Neural cell (in vitro differentiated cells): ENCODE results near the gene AIFM1. TPM values are rescaled to one million over a fixed set of nuclear protein-coding genes. Genes with fewer than 3 reads are reported as not detected.

Experiments
- H2AFZ ChIP-seq: fragments of 200-600, 300-800 bp; sonication (generic), shearing (Covaris generic); 2 replicates; pipeline ENCODE4 v1.6.0; 2014; ENCODE audit warnings: low read depth, mild to moderate bottlenecking, antibody characterized with exemption, low read length, moderate library complexity
- H3F3A ChIP-seq: fragments of 200-600 bp; shearing (Covaris generic); 2 replicates; pipeline ENCODE4 v1.6.1; 2016; ENCODE audit warnings: mild to moderate bottlenecking, moderate library complexity, mixed read lengths, antibody characterized with exemption, low read length; ENCODE audit not compliant: insufficient read depth, poor library complexity, severe bottlenecking
- H3K27ac ChIP-seq: fragments of 200-600, 300-800 bp; sonication (generic), shearing (Covaris generic); 2 replicates; pipeline ENCODE4 v1.5.1; 2014; ENCODE audit warnings: mild to moderate bottlenecking, low read length, moderate library complexity
- H3K27me3 ChIP-seq: fragments of 300-800, 200-600 bp; sonication (generic), shearing (Covaris generic); 2 replicates; pipeline ENCODE4 v1.6.0; 2014; ENCODE audit warnings: mild to moderate bottlenecking, low read depth, low read length, moderate library complexity; ENCODE audit not compliant: insufficient read depth
- H3K36me3 ChIP-seq: fragments of 300-800, 200-600 bp; sonication (generic), shearing (Covaris generic); 2 replicates; pipeline ENCODE4 v1.5.1; 2014; ENCODE audit warnings: mild to moderate bottlenecking, antibody characterized with exemption, low read length, moderate library complexity; ENCODE audit not compliant: insufficient read depth
- H3K4me2 ChIP-seq: fragments of 300-800, 200-600 bp; sonication (generic), shearing (Covaris generic); 2 replicates; pipeline ENCODE4 v1.6.0; 2014; ENCODE audit warnings: mild to moderate bottlenecking, low read length
- H3K4me3 ChIP-seq: fragments of 300-800, 200-600 bp; sonication (generic), shearing (Covaris generic); 2 replicates; pipeline ENCODE4 v1.5.1; 2014; ENCODE audit warnings: mild to moderate bottlenecking, low read length, moderate library complexity
- H3K79me2 ChIP-seq: fragments of 200-600 bp; shearing (Covaris generic); replicated peaks from 2 replicates; pipeline ENCODE4 v1.6.0; 2014; ENCODE audit warnings: mild to moderate bottlenecking, low read length, moderate library complexity; ENCODE audit not compliant: insufficient read depth
- H3K9ac ChIP-seq: fragments of 300-800, 200-600 bp; sonication (generic), shearing (Covaris generic); 2 replicates; pipeline ENCODE4 v1.6.1; 2016; ENCODE audit warnings: mild to moderate bottlenecking, low read length, mixed read lengths
- H3K9me2 ChIP-seq: fragments of 200-600 bp; shearing (Covaris generic); 2 replicates; pipeline ENCODE4 v1.6.1; 2016; ENCODE audit warnings: mild to moderate bottlenecking, low read length, mixed read lengths; ENCODE audit not compliant: insufficient read depth
- H3K9me3 ChIP-seq: fragments of 200-600, 300-800 bp; sonication (generic), shearing (Covaris generic); 2 replicates; pipeline ENCODE4 v1.6.1; 2016; ENCODE audit warnings: mild to moderate bottlenecking, mixed run types, low read length, moderate library complexity, mixed read lengths
- H4K20me1 ChIP-seq: fragments of 200-600 bp; shearing (Covaris generic); 2 replicates; pipeline ENCODE4 v1.6.1; 2016; ENCODE audit warnings: mild to moderate bottlenecking, mixed run types; ENCODE audit not compliant: insufficient read depth
- CTCF ChIP-seq: fragments of 450-650 bp; IDR thresholded peaks from 2 replicates; pipeline ENCODE4 v1.5.1; 2014; ENCODE audit warnings: antibody characterized with exemption, mild to moderate bottlenecking, moderate library complexity; ENCODE audit not compliant: poor library complexity, severe bottlenecking
- EP300 ChIP-seq: fragments of 450-650 bp; conservative IDR thresholded peaks from 2 replicates; pipeline ENCODE4 v1.6.1; 2014; ENCODE audit warnings: antibody characterized with exemption, mild to moderate bottlenecking, moderate library complexity; ENCODE audit not compliant: poor library complexity, severe bottlenecking
- EZH2 ChIP-seq: fragments of 200-600, 300-800 bp; shearing (Covaris generic), sonication (generic); IDR thresholded peaks from 2 replicates; pipeline ENCODE4 v1.6.1; 2014; ENCODE audit warnings: antibody characterized with exemption, low read length, borderline replicate concordance, mild to moderate bottlenecking; ENCODE audit not compliant: insufficient read depth, poor library complexity, severe bottlenecking
- MXI1 ChIP-seq: fragments of 450-650 bp; conservative IDR thresholded peaks from 2 replicates; pipeline ENCODE4 v1.6.1; 2014; ENCODE audit warnings: antibody characterized with exemption, mild to moderate bottlenecking; ENCODE audit not compliant: poor library complexity, severe bottlenecking
- POLR2AphosphoS5 ChIP-seq: IDR thresholded peaks from 2 replicates; pipeline ENCODE4 v1.6.1; 2012
- RAD21 ChIP-seq: fragments of 450-650 bp; conservative IDR thresholded peaks from 2 replicates; pipeline ENCODE4 v1.6.1; 2014; ENCODE audit warnings: antibody characterized with exemption, mild to moderate bottlenecking, moderate library complexity
- SMC3 ChIP-seq: fragments of 450-650 bp; conservative IDR thresholded peaks from 2 replicates; pipeline ENCODE4 v1.6.1; 2014; ENCODE audit warnings: antibody characterized with exemption, mild to moderate bottlenecking, moderate library complexity; ENCODE audit not compliant: poor library complexity
- TAF1 ChIP-seq: IDR thresholded peaks from 2 replicates; pipeline ENCODE4 v1.6.1; 2012; ENCODE audit warnings: low read depth
- polyA plus RNA-seq: library from polyadenylated mRNA; depleted of rRNA; stranded (reverse); fragments of >200 nt; gene quantifications from 2 replicates; pipeline ENCODE4 v1.2.3, GENCODE V29; 2014
- TF ChIP-seq, protein P1 (sequence below): IDR thresholded peaks from 2 replicates; pipeline ENCODE4 v1.6.1; 2012; ENCODE audit warnings: borderline replicate concordance

AIFM1 gene
- polyA plus RNA-seq, 1 donor from 2014 or later: 24.3 TPM

DNA sequence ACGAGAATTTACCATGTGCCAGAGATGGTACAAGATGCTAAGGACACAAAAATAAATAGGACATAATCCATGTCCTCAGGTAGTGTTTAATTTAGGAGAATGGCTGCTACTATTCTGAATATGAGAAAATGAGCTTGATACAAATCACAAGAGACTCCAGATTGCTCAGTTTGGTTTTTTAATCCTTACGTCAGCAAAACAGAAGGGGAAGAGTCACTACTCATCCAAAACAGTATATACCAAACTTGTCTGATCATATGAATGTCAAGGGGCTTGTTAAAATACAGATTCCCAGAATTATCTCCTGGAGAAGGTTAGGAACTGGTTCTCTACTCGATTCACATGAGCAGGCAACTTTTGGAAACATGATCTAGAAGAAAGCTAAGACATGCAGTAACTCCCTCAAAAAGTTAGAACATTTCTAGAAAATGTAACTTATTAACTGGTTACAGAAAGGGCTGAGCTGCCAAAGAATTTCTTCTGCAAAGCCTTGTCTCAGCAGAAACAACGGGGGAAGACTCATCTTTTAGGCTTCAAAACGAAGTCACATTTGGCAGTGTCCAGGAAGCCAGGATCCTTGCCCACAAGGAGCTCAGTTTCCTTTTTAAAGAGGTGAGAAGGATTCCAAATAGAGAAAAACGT lies 3.4 kb downstream of the AIFM1 start:
- Histone ChIP-seq H3K79me2 (peaks cover 5% of the 10 kb centered on the region), H3K36me3 (no peaks in the 10 kb centered on the region), H2AFZ (no peak overlapping the region), H3K27ac (no peak overlapping the region), H3K4me2 (no peak overlapping the region), H3K9ac (no peak overlapping the region), H3F3A (no peaks in the 10 kb centered on the region), H4K20me1 (no peaks in the 10 kb centered on the region), H3K27me3 (no peaks in the 10 kb centered on the region), H3K9me2 (no peaks in the 10 kb centered on the region), H3K4me3 (no peak overlapping the region), H3K9me3 (no peaks in the 10 kb centered on the region)
- TF ChIP-seq, protein P1, sequence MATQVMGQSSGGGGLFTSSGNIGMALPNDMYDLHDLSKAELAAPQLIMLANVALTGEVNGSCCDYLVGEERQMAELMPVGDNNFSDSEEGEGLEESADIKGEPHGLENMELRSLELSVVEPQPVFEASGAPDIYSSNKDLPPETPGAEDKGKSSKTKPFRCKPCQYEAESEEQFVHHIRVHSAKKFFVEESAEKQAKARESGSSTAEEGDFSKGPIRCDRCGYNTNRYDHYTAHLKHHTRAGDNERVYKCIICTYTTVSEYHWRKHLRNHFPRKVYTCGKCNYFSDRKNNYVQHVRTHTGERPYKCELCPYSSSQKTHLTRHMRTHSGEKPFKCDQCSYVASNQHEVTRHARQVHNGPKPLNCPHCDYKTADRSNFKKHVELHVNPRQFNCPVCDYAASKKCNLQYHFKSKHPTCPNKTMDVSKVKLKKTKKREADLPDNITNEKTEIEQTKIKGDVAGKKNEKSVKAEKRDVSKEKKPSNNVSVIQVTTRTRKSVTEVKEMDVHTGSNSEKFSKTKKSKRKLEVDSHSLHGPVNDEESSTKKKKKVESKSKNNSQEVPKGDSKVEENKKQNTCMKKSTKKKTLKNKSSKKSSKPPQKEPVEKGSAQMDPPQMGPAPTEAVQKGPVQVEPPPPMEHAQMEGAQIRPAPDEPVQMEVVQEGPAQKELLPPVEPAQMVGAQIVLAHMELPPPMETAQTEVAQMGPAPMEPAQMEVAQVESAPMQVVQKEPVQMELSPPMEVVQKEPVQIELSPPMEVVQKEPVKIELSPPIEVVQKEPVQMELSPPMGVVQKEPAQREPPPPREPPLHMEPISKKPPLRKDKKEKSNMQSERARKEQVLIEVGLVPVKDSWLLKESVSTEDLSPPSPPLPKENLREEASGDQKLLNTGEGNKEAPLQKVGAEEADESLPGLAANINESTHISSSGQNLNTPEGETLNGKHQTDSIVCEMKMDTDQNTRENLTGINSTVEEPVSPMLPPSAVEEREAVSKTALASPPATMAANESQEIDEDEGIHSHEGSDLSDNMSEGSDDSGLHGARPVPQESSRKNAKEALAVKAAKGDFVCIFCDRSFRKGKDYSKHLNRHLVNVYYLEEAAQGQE: no peak
- TF ChIP-seq SMC3: no peak
- TF ChIP-seq CTCF: no peak
- TF ChIP-seq MXI1: no peak
- TF ChIP-seq TAF1: no peak
- no peak for TF ChIP-seq EP300

DNA sequence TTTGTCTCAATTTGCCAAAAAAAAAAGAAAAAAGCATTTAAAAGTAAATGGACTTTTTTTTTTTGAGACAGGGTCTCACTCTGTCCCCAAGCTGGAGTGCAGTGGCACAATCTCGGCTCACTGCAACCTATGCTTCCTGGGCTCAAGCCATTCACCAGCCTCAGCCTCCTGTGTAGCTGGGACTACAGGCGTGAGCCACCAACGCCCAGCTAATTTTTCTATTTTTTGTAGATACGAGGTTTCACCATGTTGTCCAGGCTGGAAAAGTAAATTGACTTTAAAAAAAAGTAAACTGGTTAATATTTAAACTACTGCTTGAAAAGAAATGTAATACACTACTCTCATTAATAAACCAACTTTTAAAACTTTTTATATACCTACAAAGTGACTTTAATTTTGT lies 5.9 kb downstream of the AIFM1 start:
- H4K20me1 ChIP-seq: no peaks in the 10 kb centered on the region

More for the DNA sequence above, 5.9 kb downstream of the AIFM1 start:
- H3K9ac ChIP-seq: no peak overlapping the region
- no peak overlapping the region for H2AFZ ChIP-seq
- no peak overlapping the region for H3K4me3 ChIP-seq
- H3K4me2 ChIP-seq: no peak overlapping the region
- no peaks in the 10 kb centered on the region for H3F3A ChIP-seq
- H3K9me3 ChIP-seq: no peaks in the 10 kb centered on the region
- TF ChIP-seq EP300 (no peak), TAF1 (no peak), POLR2AphosphoS5 (no peak), EZH2 (no peak), RAD21 (no peak), CTCF (no peak), SMC3 (no peak), MXI1 (no peak)
- TF ChIP-seq, protein P1: no peak
- peaks cover 3% of the 10 kb centered on the region for H3K79me2 ChIP-seq
- no peaks in the 10 kb centered on the region for H3K27me3 ChIP-seq
- no peak overlapping the region for H3K27ac ChIP-seq
- no peaks in the 10 kb centered on the region for H3K9me2 ChIP-seq
- no peaks in the 10 kb centered on the region for H3K36me3 ChIP-seq
